Activated T-cell treated with anti-CD3 and anti-CD28 coated beads for 1 hour (primary cell): ENCODE data around the gene GNB5.
A peak's percentile ranks its signal among the peaks of the same experiment; 100 is the strongest.

Experiments
- DNase-seq: peaks from one replicate; pipeline ENCODE4 v3.0.0-alpha.2; 2020; ENCODE audit warnings: low read depth

GNB5 gene

DNA sequence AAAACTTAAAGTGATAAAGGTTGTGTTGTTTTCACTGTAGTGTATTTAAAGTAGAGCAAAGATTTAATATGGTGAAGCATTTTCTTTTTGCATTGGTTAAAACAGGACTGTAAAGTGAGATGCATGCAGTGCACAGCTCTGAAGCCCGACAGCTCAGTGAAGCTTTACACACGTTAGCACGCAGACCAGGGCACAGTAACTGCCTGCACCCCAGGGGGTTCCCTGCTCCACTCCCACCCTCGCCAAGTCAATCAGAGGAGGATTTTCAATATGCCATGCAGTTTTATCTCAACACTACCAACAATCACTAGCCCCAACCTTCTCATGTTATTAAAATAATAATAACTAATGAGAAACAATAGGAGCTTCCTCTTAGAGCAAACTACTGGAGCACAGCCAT is 50.5 kb downstream of the GNB5 start:
- DNase-seq, result no peak

DNA sequence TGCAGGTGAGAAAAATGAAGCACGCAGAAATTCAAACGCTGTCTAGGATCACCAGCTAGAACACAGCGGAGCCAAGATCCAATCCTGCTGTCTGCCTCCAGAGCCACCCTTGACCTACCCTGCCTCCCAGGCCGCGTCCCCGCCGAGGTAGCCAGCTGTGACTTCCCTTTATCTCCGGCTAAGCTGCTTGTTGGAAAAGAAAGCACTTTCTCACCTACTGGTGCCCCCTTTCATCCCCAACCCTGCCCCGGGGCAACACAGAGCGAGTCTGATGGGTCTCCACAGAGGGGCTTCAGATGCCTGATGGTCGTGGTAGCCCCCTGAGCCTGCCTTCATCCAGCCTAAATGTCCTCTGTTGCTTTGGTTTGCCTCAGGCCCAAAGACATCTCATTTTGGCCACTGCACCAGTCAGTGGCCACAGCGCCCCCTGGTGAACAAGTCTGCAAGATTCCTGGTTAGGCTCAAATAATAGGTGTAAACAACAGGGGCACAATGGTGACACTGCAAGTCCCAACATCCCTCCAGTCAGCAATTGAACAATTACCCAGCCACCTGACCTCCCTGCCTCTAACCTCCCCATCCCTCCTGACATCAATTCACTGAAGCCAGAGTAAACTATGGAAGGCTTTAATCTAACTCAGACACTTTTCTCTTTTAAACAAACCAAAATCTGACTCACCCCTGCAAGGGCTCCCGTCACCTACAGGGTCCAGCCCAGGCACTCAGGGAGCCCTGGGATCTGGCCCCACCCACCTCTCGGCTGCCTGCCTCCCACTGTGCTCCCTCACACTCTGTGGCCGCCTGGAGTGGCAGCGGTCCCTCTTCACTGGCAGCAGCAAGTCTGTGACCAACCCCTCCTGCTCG is 51.4 kb downstream of the GNB5 start:
- peak; percentile 61 for DNase-seq

DNA sequence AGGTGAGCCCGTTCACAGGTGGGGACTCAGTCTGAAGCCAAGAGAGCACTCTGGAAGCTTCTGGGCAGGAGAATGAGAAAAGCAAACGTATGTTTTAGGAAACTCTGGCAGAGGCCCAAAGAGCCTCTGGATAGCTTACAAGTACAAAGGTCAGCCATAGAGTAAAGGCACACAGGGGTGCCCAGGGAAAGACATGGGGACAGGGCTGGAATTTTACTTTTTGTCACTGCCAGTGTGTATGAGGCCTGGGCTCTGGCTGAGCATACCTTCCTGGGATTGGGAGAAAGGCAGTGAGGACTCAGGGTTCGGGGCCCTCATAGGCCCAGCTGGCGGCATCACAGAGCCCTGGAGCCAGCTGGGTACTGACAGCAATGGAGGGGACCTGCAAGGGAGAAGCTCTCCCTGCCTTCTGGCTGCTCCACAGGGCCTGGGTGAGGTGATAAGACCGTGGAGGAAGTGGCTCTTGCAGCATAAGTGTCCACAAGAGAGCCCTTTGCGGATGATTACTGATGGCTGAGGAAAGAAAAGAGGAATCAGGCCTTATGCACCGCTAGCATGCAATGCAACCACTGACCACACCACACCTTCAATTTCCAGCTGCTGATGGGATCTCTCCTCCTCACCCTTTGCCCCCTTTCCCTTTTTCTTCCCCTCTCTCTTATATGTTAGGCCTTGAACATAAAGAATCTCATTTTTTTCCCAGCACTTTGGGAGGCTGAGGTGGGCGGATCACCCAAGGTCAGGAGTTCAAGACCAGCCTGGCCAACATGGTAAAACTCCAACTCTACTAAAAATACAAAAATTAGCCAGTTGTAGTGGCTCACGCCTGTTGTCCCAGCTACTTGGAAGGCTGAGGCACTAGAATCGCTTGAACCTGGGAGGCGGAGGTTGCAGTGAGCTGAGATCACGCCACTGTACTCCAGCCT is 53.5 kb downstream of the GNB5 start:
- DNase-seq, result no peak

DNA sequence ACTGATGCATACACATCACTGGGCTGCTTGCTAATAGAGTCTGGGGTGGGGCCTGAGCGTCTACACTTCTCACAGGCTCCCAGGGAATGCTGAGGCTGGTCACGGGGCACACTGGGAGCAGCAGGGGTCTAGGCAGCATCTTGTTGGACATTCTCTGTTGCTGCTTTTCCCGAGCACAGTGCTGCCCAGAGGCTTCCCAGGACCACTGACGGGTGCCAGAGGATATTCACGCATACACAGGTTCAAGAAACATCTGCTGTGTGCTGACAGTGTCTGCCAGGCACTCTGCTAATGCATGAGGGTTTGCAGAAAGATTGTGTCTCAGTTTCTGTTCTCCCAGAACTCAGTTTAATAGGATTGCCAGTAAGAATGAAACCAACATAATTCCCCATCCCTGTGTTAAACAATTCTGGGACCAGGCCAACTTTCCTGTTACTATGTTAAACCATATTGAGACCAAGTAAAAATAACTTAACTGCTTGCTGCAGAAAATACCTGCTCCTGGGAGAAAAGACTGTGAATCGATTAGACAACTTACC is 54.7 kb downstream of the GNB5 start:
- DNase-seq, result no peak

DNA sequence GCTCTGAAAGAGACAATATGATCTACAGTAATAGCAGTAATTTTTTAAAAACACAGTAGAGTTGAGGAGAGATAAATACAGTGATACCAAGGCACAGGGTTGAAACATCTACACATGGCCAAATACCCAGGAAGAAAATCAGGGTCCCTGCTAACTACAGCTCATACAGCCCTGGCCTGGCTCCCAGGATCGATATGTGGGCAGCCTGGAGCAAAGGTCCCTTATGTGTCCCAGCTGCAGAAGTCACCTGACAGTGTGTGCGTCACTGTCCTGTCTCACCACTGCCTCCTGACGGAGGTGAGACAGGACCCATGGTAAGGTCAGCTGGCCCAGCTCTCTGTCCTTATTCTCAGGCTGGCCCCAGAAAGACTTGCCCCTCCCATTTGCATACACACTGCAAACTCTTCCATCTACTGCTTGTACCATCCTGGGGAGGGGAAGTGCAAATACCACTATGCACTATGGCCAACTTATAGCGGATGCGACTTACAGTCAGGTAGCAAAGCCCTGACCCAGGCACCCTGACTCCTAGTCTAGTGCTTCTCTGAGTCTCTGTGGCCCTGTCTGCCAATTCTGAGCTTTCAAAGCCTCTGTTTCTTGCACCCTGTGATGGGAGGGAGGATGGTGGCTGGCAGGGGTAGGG is 56.6 kb downstream of the GNB5 start:
- no peak for DNase-seq

DNA sequence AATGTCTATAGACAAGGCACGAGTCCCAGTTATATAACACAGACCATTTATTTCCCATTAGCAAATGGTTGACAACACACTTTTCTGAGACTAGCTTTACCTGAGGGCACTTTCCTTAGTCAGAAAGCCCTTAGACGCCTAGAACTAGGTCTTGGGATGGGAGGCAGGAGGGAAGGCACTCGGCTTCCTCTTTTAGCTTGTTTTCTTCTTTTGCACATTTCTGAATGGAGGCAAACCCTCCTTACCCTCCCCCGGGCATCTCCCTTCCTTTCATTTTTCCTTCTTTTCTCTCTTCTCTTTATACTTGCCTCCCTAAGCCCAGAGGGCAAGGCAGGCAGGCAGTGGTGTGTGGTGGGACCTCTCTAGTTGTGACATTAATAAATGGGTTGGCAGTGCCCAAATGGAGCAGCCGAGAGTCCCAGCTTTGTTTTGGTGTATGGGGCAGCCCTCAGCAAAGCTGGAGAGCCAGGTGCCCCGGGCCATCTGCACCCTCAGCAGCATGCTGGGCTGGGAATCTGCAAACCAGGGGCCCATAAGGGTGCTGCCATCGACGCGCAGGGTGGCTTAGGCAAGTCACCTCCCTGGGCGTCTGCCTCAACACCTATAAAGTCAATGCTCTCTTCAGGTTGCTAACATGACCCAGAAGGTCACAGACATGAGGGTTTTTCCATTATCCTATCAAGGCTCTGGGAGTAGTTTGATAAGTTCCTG is 57.5 kb downstream of the GNB5 start:
- DNase-seq, result no peak

DNA sequence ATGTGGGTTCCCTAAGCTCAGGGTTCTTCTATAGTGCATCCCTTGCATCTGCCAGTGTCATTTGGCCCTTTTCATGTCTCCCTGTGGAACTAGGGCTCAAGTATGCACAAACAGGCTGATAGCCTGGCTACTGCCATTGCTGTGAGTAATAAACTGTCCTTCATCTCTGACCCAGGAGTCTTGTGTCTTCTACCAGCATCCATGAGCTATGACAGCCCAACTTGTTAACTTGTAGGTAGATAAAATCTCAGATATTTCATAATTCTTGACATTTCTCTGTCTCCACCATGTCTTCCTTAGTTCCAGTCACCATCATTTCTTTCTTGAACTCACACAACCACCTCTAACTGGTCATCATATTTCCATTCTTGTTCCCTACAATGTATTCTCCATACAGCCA is 59.1 kb downstream of the GNB5 start:
- no peak for DNase-seq

DNA sequence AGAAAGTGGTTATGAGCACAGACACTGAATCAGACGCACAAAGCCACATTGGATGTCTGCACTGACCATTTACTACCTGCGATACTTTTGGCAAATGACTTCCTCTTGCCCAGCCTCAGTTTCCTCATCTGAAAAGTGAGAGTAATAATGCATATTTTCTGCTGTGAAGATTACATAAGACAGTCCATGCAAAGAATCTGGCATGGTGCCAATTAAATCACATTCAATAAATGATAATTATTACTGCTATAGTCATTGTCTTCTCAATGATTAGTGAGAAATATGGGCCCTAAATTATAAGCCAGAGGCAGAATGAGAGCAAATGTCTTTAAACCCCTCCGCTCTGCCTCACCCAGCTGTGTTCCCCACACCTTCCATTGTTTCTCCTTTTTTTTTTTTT is 62.6 kb downstream of the GNB5 start:
- no peak for DNase-seq

DNA sequence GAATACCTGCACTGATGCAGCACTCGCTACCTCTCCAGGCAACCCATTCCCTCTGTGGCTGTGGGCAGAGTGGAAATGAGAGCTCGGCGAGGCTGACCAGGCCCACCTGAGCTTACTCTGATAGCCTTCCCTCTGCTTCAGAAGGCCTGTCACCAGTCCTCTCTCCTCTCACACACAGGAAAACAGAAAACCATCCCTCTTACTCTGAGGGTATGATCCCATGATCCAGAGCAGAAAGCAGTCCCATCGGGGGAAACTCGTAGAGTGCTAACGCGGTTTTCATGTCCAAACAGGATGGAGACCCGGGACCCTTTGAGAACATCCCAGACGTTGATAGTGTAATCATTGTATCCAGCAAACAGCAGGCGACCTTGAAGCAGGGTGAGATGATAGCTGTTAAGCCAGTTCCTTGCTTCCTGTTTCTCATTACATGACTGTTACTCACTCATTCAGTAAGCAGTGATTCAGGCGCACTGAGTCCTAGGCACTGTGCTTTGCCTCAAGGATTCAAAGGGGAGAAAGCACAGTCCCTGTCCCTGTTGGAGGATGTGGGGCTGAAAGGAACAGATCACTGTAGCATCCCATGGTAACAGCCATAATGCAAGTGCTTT is 66.8 kb downstream of the GNB5 start:
- DNase-seq, result no peak

DNA sequence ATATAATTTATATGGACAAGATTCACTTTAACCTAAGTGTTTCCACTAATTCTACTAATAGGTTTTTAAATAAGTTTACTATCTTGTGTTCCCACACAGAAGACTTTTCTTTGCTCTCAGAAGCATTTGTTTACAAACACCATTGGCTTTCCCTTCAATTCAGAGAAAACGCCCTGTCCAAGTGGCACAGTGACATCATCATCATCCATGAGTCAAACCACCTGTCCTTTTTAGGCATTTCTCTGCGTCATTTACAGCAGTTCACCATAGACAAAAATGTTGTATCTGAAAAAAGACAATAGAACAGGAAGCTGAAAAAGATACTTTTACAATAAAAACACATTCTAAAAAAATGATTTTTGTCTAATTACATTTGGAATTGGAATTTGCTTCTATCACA is 69.3 kb downstream of the GNB5 start:
- DNase-seq, result no peak

DNA sequence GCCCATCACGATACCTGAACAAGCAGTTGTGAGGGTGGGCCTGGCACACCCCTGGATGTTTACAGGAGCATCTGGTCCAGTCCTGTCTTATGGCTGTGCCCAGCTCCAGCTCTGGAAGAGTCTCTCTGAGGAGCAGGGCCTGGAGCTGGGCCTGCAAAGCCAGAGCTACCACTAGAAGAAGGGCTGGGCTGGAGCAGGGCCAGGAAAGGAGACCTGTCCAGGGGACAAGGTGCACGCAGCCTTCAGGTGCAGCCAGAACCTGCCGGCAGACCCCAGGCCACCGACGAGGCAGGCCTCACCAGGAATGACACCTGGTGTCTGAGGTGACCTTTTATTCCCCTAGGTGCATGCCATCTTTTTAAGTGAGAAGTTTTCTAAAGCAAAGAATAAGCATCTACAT is 70.2 kb downstream of the GNB5 start:
- no peak for DNase-seq

DNA sequence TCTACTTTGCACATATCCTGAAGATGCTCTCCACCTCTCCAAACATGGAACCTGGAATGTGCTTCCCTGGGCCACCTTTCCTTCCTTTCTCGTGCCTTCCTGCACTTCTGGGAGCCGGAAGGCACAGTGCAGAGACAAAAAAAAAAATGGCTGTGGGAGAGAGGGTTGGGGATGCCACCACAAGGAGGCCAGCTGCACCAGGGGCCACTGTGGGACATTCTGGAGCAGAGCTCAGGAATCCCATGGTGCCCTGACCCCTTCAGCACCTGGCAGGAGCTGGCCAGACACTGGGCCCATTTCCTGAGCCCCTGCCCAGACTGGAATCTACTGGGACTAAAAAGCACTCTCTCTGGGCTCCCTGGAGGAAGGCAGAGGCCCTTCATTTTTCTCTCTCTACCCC is 70.7 kb downstream of the GNB5 start:
- DNase-seq, result no peak

DNA sequence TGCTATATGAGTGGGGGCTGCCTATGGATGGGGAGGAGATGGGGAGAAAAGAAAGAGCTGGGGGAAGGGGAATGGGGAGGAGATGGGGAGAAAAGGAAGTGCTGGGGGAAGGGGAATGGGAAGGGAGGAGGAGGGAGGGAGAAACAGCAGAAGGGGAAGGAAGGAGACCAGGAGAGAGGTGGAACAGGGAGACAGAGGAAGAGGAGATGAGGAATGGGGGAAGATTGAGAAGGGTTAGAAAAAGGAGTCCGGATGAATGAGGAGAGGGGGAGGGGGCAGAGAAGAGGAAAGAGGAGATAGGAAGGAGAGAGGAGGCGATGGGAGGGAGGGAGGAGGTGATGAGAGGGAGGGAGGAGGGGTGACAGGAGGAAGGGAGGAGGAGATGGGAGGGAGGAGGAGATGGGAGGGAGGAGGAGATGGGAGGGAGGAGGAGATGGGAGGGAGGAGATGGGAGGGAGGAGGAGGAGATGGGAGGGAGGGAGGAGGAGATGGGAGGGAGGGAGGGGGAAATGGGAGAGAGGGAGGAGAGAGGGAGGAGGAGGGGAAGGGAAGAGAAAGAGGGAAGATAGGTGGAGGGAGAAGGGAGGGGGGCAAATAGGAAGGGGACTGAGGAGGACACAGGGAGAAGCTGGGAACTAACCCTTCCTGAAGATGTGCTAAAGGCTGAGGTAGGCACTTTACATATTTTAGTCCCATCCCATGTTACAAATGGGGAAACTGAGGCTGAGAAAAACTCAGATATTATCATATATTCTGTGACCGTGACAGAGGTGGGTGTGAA is 72.0 kb downstream of the GNB5 start:
- no peak for DNase-seq

DNA sequence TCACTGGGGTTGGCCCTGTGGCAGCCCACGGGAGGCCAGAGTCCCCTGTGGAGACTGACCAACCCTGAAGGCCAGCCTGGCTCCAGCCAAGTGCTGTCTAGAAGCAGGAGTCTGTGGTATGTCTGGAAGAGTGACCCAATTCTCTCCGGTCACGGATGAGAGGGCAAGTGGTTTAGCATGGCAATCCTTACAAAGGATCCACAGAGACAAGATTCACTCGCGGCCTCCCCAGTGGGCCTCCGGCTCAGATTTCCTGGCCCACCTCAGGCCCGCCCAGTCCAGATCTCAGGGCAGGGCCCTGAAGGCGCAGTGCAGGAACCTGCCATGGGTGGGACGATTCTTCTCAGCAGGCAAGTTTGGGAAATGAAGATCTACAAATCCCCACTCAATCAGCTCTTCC is 73.6 kb downstream of the GNB5 start:
- no peak for DNase-seq

DNA sequence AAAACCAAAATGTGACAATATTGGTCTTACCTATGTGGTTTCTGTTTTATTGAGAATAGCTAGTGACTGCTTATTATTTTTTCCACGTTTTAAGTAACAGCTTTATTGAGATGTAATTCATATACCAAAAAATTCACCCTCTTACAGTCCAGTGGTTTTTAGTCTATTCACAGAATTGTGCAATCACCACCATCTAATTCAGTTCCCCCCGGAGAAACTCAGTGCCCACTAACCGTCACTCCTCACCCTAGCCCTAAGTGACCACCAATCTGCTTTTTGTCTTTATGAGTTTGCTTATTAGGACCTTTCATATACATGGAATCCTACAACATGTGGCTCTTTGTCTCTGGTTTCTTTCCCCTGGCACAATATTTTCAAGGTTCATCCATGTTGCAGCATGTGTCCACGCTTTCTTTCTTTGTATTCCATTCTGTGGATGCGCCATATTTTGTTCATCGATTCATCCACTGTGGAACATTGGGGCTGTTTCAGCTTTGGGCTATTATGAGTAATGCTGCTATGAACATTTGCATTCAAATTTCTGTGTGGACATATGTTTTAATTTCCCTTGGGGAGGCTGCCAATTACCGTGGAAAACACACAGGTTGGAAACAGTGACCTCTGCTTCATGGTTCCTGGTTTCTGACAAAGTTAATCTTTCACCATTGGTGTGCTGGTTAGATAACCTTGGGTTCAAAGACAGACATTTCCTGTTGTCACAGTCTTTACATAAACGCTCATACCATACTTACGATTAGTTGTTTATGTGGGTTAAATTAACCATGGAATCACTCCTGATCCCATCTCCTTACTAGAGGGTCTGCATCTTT is 75.4 kb downstream of the GNB5 start:
- no peak for DNase-seq

DNA sequence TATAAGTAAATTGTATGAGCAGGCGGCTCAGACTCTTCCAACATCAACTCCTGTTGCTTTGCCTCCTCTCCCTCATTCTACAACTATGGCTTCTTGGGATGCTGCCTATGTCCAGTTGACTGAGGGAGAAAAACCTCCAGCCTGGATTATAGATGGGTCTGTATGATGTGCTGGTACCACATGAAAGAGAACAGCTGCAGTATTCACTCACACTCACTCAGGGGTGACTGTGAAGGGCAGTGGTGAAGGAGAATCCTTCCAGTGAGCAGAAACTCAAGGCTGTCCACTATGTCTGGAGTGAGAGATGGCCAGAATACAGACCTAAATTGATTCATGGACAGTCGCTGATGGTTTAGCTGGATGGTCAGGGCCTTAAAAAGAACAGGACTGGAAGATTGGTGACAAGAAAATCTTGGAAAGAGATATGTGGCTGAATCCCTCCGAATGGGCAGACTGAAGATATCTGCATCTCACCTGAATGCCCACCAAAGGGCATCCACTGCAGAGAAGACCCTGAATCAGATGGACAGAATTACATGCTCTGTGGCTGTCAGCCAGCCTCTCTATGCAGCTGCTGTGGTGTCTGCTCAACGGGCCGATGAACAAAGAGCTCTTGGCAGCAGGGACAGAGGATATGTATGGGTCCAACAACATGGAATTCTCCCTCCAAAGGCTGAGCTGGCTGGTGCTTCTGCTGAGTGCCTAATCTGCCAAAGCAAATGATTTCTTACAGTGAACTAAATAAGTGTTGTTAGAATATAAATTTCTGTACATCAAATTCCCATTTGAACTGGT is 76.7 kb downstream of the GNB5 start:
- no peak for DNase-seq

DNA sequence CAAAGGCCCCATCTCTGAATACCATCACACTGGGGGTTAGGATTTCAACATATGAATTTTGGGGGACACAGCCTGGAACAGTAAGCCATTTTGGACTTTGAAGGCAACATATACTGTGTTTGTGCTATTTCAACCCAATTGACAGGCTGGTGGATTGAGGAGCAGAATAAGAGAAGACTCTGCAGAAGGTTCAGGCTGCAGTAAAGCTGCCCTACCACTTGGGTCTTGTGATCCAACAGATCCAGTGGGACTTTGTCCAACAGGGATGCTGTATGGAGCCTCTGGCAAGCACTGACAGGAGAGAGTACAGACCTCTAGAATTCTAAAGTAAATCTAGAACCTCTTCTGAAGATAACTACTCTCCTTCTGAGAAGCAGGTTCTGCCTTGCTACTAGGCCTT is 77.5 kb downstream of the GNB5 start:
- DNase-seq, result no peak

DNA sequence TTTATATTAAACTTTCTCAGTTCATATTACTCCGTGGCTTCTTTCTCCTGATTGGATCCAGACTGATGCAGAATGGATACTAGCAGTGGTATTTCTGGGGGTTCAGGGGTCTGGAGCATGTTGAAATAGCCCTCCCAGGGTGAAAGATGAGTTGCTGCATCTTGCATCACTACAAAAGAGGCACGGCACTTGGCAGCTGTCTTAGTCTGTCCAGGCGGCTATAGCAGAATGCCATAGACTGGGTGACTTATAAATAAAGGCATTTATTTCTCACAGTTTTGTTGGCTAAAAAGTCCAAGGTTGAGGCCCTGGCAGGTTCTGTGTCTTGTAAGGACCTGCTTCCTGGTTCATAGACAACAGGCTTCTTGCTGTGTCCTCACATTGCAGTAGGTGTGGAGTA is 78.0 kb downstream of the GNB5 start:
- DNase-seq, result no peak
